GM19452 (cell line): ENCODE measurements around the gene ARVCF.

Experiments
- ATAC-seq: cut with Tn5 transposase; IDR thresholded peaks from one replicate; pipeline ENCODE4 v1.9.1; 2021; ENCODE audit not compliant: unreplicated experiment

Gene ARVCF

GRCh38 chr22:20053407-20054033, 36.9 kb upstream of the ARVCF start:
- ATAC-seq = no peak

GRCh38 chr22:20052309-20053259, 36.0 kb upstream of the ARVCF start:
- no peak for ATAC-seq

GRCh38 chr22:20051927-20052308, 35.3 kb upstream of the ARVCF start:
- no peak for ATAC-seq

GRCh38 chr22:20046730-20047129, 30.1 kb upstream of the ARVCF start:
- no peak for ATAC-seq

GRCh38 chr22:20044495-20045151, 28.0 kb upstream of the ARVCF start:
- no peak for ATAC-seq

- ATAC-seq = no peak
Measured at GRCh38 chr22:20043997-20044342, 27.3 kb upstream of the ARVCF start.

- no peak for ATAC-seq
Measured at GRCh38 chr22:20043057-20043996, 26.7 kb upstream of the ARVCF start.

- ATAC-seq = no peak
Measured at GRCh38 chr22:20040327-20041200, 23.9 kb upstream of the ARVCF start.

- ATAC-seq = no peak
Measured at GRCh38 chr22:20039683-20040325, 23.2 kb upstream of the ARVCF start.

- ATAC-seq = no peak
Measured at GRCh38 chr22:20038574-20038973, 22.0 kb upstream of the ARVCF start.

- ATAC-seq = no peak
Measured at GRCh38 chr22:20037419-20037818, 20.8 kb upstream of the ARVCF start.

- no peak for ATAC-seq
Measured at GRCh38 chr22:20036535-20037392, 20.1 kb upstream of the ARVCF start.

- no peak for ATAC-seq
Measured at GRCh38 chr22:20036084-20036482, 19.5 kb upstream of the ARVCF start.

GRCh38 chr22:20035375-20036083, 18.9 kb upstream of the ARVCF start:
- ATAC-seq = no peak

- no peak for ATAC-seq
Measured at GRCh38 chr22:20034143-20034542, 17.5 kb upstream of the ARVCF start.

GRCh38 chr22:20033045-20033706, 16.6 kb upstream of the ARVCF start:
- ATAC-seq = no peak

- no peak for ATAC-seq
Measured at GRCh38 chr22:20032407-20032991, 15.9 kb upstream of the ARVCF start.
